22Rv1 (cell line): Measurements from ENCODE around the gene IFITM2.

Experiments
- CTCF ChIP-seq: fragments of 450-650 bp; IDR thresholded peaks from 2 replicates; pipeline ENCODE4 v1.5.1; 2017; ENCODE audit warnings: mild to moderate bottlenecking
- ZFX ChIP-seq: fragments of 450-650 bp; IDR thresholded peaks from 2 replicates; pipeline ENCODE4 v1.6.1; 2017; ENCODE audit warnings: antibody characterized with exemption, borderline replicate concordance

- TF ChIP-seq CTCF (no peak), ZFX (no peak)
Observed at GRCh38 chr11:266676-267439, 40.8 kb upstream of the IFITM2 start.
